SK-N-SH treated with all-trans-retinoic acid at 6 μM for 48 hours (cell line): ENCODE measurements around the gene KDM5A.
"Not testable (repeated sequence)": the region's sequence is repeated elsewhere in the genome, so short reads cannot be mapped to it uniquely, and the experiment has no call there.

ENCODE experiments used
- ATAC-seq: fragments of 200-7000 bp; cut with Tn5 transposase; 3 replicates; pipeline ENCODE4 v1.9.1; 2020; ENCODE audit warnings: mild to moderate bottlenecking, moderate library complexity
- ARNTL ChIP-seq: fragments of 450-650 bp; formaldehyde crosslinking; IDR thresholded peaks from 2 replicates; pipeline ENCODE4 v1.5.0; 2020; ENCODE audit warnings: low read depth, mild to moderate bottlenecking, moderate library complexity, borderline replicate concordance
- CSDC2 ChIP-seq: fragments of 250-450 bp; sonication (Bioruptor Pico); IDR thresholded peaks from 2 replicates; pipeline ENCODE4 v1.5.0; 2020; ENCODE audit warnings: mild to moderate bottlenecking, moderate library complexity
- ESRRG ChIP-seq: fragments of 250-450 bp; sonication (Bioruptor Pico); IDR thresholded peaks from 2 replicates; pipeline ENCODE4 v1.6.1; 2021; ENCODE audit warnings: mild to moderate bottlenecking
- GLIS3 ChIP-seq: fragments of 250-450 bp; sonication (Bioruptor Pico); IDR thresholded peaks from 2 replicates; pipeline ENCODE4 v1.5.0; 2020; ENCODE audit warnings: mild to moderate bottlenecking, moderate library complexity
- ISL1 ChIP-seq: fragments of 250-450 bp; sonication (Bioruptor Pico); IDR thresholded peaks from 2 replicates; pipeline ENCODE4 v2.1.2; 2022; ENCODE audit warnings: mild to moderate bottlenecking, moderate library complexity
- OSR1 ChIP-seq: fragments of 250-450 bp; sonication (Bioruptor Pico); IDR thresholded peaks from 2 replicates; pipeline ENCODE4 v1.8.0; 2022; ENCODE audit warnings: moderate library complexity, mild to moderate bottlenecking, inconsistent platforms
- PPARA ChIP-seq: fragments of 250-450 bp; sonication (Bioruptor Pico); IDR thresholded peaks from 2 replicates; pipeline ENCODE4 v1.5.0; 2020; ENCODE audit warnings: mild to moderate bottlenecking, borderline replicate concordance
- RARB ChIP-seq: fragments of 250-450 bp; sonication (Bioruptor Pico); IDR thresholded peaks from 2 replicates; pipeline ENCODE4 v1.8.0; 2021; ENCODE audit warnings: mild to moderate bottlenecking, moderate library complexity
- SNAI2 ChIP-seq: fragments of 250-450 bp; sonication (Bioruptor Pico); IDR thresholded peaks from 2 replicates; pipeline ENCODE4 v1.5.0; 2020; ENCODE audit warnings: mild to moderate bottlenecking, moderate library complexity
- TCF4 ChIP-seq: fragments of 250-450 bp; sonication (Bioruptor Pico); IDR thresholded peaks from 2 replicates; pipeline ENCODE4 v1.8.0; 2021; ENCODE audit warnings: mild to moderate bottlenecking, moderate library complexity, borderline replicate concordance
- TOX ChIP-seq: fragments of 250-450 bp; sonication (Bioruptor Pico); IDR thresholded peaks from 2 replicates; pipeline ENCODE4 v1.8.0; 2021; ENCODE audit warnings: mild to moderate bottlenecking, moderate library complexity, borderline replicate concordance
- ZFP3 ChIP-seq: fragments of 250-450 bp; sonication (Bioruptor Pico); IDR thresholded peaks from 2 replicates; pipeline ENCODE4 v1.5.0; 2020; ENCODE audit warnings: mild to moderate bottlenecking, moderate library complexity
- ZFP30 ChIP-seq: fragments of 450-650 bp; formaldehyde crosslinking; IDR thresholded peaks from 2 replicates; pipeline ENCODE4 v1.5.0; 2022; ENCODE audit warnings: mild to moderate bottlenecking, moderate library complexity
- ZNF565 ChIP-seq: fragments of 450-650 bp; formaldehyde crosslinking; conservative IDR thresholded peaks from 2 replicates; pipeline ENCODE4 v1.5.0; 2020; ENCODE audit warnings: low read depth, mild to moderate bottlenecking, moderate library complexity
- ZNF8 ChIP-seq: fragments of 450-650 bp; formaldehyde crosslinking; IDR thresholded peaks from 2 replicates; pipeline ENCODE4 v1.5.0; 2020; ENCODE audit warnings: mild to moderate bottlenecking, moderate library complexity
- TF ChIP-seq, protein P1 (sequence below): fragments of 250-450 bp; sonication (Bioruptor Pico); IDR thresholded peaks from 2 replicates; pipeline ENCODE4 v1.5.0; 2020; ENCODE audit warnings: mild to moderate bottlenecking, moderate library complexity
- TF ChIP-seq, protein P2 (sequence below): fragments of 250-450 bp; sonication (Bioruptor Pico); IDR thresholded peaks from 2 replicates; pipeline ENCODE4 v1.5.1; 2021; ENCODE audit warnings: mild to moderate bottlenecking, moderate library complexity
- TF ChIP-seq, protein P3 (sequence below): fragments of 250-450 bp; sonication (Bioruptor Pico); IDR thresholded peaks from 2 replicates; pipeline ENCODE4 v1.8.0; 2021; ENCODE audit warnings: low read depth, mild to moderate bottlenecking, moderate library complexity, borderline replicate concordance
- TF ChIP-seq, protein P4 (sequence below): fragments of 250-450 bp; sonication (Bioruptor Pico); IDR thresholded peaks from 2 replicates; pipeline ENCODE4 v1.8.0; 2020; ENCODE audit warnings: mild to moderate bottlenecking, moderate library complexity, borderline replicate concordance

KDM5A gene

DNA sequence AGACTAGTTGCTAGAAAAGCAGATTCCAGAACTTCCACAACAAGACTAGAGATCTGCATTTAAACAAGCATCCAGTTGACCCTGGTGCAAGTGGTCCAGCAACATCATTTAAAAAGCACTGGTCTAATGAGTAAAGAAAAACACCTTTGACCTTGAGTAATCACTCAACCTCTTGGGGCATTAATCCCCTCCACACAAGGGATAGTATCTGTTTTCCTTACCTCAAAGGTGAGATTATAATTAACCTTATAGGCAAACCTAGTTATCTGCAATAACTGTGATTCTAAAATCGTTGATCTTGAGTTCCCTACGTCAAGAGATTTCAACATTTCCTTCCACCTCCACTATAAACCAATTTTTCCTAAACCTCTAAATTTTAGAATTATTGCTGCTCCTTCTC, 1.1 kb downstream of the KDM5A start:
- TF ChIP-seq, protein P1, sequence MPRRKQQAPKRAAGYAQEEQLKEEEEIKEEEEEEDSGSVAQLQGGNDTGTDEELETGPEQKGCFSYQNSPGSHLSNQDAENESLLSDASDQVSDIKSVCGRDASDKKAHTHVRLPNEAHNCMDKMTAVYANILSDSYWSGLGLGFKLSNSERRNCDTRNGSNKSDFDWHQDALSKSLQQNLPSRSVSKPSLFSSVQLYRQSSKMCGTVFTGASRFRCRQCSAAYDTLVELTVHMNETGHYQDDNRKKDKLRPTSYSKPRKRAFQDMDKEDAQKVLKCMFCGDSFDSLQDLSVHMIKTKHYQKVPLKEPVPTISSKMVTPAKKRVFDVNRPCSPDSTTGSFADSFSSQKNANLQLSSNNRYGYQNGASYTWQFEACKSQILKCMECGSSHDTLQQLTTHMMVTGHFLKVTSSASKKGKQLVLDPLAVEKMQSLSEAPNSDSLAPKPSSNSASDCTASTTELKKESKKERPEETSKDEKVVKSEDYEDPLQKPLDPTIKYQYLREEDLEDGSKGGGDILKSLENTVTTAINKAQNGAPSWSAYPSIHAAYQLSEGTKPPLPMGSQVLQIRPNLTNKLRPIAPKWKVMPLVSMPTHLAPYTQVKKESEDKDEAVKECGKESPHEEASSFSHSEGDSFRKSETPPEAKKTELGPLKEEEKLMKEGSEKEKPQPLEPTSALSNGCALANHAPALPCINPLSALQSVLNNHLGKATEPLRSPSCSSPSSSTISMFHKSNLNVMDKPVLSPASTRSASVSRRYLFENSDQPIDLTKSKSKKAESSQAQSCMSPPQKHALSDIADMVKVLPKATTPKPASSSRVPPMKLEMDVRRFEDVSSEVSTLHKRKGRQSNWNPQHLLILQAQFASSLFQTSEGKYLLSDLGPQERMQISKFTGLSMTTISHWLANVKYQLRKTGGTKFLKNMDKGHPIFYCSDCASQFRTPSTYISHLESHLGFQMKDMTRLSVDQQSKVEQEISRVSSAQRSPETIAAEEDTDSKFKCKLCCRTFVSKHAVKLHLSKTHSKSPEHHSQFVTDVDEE (CRISPR knock-in tag) = no peak
- TF ChIP-seq, protein P2, sequence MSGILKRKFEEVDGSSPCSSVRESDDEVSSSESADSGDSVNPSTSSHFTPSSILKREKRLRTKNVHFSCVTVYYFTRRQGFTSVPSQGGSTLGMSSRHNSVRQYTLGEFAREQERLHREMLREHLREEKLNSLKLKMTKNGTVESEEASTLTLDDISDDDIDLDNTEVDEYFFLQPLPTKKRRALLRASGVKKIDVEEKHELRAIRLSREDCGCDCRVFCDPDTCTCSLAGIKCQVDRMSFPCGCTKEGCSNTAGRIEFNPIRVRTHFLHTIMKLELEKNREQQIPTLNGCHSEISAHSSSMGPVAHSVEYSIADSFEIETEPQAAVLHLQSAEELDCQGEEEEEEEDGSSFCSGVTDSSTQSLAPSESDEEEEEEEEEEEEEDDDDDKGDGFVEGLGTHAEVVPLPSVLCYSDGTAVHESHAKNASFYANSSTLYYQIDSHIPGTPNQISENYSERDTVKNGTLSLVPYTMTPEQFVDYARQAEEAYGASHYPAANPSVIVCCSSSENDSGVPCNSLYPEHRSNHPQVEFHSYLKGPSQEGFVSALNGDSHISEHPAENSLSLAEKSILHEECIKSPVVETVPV = no peak
- TF ChIP-seq TOX (no peak), ZNF8 (no peak), ISL1 (CRISPR knock-in tag) (no peak), TCF4 (CRISPR knock-in tag) (no peak), ARNTL (CRISPR knock-in tag) (no peak), SNAI2 (no peak), ZFP30 (no peak), CSDC2 (no peak), ESRRG (CRISPR knock-in tag) (no peak)
- no peak for ATAC-seq

DNA sequence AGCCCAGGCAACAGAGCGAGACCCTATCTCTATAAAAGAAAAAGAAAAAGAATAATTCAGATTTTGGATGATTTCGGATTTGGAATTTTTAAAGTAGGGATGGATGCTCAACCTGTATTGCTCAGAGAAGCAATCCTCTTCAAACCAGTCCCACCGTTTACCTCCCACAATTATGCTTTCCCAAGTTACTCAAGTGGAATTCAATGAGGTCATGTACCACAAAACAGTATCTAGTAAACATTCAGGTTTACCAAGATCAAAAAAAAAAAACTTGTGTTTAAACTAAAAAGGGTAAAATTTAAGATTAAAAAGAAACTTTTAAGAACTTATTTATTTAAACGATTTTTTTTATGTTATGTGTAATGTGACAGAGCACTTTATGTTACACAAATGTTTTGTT, 2.5 kb downstream of the KDM5A start:
- no peak for ATAC-seq
- TF ChIP-seq ARNTL (CRISPR knock-in tag) = no peak
- TF ChIP-seq PPARA (CRISPR knock-in tag) = no peak

DNA sequence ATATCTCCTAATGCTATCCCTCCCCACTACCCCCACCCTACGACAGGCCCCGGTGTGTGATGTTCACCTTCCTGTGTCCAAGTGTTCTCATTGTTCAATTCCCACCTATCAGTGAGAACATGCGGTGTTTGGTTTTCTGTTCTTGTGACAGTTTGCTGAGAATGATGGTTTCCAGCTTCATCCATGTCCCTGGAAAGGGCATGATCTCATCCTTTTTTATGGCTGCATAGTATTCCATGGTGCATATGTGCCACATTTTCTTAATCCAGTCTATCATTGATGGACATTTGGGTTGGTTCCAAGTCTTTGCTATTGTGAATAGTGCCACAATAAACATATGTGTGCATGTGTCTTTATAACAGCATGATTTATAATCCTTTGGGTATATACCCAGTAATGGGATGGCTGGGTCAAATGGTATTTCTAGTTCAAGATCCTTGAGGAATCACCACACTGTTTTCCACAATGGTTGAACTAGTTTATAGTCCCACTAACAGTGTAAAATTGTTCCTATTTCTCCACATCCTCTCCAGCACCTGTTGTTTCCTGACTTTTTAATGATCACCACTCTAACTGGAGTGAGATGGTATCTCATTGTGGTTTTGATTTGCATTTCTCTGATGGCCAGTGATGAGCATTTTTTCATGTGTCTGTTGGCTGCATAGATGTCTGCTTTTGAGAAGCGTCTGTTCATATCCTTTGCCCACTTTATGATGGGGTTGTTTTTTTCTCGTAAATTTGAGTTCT, 18.2 kb downstream of the KDM5A start:
- ATAC-seq = not testable (repeated sequence)

DNA sequence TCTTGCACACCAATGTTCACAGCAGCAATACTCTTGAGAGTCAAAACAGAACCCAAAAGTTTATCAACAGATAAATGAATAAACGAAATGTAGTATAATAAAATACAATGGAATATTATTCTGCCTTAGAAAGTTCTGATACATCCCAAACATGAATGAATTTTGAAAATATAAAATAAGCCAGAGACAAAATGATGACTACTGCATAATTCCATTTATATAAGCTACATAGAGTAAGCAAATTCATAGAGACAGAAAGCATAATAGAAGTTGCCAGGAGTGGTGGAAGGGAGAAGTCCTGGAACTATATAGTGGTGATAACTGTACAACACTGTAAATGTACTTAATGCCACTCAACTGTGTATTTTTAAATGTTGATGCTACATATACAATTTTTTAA, 21.1 kb downstream of the KDM5A start:
- ATAC-seq = no peak
- no peak for TF ChIP-seq TCF4 (CRISPR knock-in tag)
- TF ChIP-seq, protein P3, sequence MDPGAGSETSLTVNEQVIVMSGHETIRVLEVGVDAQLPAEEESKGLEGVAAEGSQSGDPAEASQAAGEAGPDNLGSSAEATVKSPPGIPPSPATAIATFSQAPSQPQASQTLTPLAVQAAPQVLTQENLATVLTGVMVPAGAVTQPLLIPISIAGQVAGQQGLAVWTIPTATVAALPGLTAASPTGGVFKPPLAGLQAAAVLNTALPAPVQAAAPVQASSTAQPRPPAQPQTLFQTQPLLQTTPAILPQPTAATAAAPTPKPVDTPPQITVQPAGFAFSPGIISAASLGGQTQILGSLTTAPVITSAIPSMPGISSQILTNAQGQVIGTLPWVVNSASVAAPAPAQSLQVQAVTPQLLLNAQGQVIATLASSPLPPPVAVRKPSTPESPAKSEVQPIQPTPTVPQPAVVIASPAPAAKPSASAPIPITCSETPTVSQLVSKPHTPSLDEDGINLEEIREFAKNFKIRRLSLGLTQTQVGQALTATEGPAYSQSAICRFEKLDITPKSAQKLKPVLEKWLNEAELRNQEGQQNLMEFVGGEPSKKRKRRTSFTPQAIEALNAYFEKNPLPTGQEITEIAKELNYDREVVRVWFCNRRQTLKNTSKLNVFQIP (CRISPR knock-in tag) = no peak
- no peak for TF ChIP-seq RARB (CRISPR knock-in tag)
- TF ChIP-seq, all 23 proteins: peak for 0

DNA sequence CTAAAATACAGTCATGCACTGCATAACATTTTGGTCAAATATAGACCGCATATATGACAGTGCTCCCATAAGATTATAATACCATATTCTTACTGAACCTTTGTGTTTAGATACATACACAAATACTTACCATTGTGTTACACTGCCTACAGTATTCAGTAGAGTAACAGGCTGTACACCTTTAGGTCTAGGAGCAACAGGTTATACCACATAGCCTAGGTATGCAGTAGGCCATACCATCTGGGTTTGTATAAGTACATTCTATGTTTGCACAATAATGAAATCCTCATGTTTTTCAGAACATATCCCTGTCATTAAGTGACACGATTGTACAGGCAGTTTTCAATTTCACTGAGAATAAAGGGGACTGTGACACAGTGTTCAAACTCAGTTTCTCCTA, 22.3 kb downstream of the KDM5A start:
- no peak for ATAC-seq
- TF ChIP-seq ZFP3 (no peak), RARB (CRISPR knock-in tag) (no peak), ZNF565 (CRISPR knock-in tag) (no peak), PPARA (CRISPR knock-in tag) (no peak), OSR1 (CRISPR knock-in tag) (no peak), ARNTL (CRISPR knock-in tag) (no peak), SNAI2 (no peak), CSDC2 (no peak), ISL1 (CRISPR knock-in tag) (no peak), ESRRG (CRISPR knock-in tag) (no peak), GLIS3 (CRISPR knock-in tag) (no peak)
- TF ChIP-seq, protein P1 (CRISPR knock-in tag) = no peak
- TF ChIP-seq, protein P2 = no peak
- TF ChIP-seq, protein P3 (CRISPR knock-in tag) = no peak
- TF ChIP-seq, protein P4, sequence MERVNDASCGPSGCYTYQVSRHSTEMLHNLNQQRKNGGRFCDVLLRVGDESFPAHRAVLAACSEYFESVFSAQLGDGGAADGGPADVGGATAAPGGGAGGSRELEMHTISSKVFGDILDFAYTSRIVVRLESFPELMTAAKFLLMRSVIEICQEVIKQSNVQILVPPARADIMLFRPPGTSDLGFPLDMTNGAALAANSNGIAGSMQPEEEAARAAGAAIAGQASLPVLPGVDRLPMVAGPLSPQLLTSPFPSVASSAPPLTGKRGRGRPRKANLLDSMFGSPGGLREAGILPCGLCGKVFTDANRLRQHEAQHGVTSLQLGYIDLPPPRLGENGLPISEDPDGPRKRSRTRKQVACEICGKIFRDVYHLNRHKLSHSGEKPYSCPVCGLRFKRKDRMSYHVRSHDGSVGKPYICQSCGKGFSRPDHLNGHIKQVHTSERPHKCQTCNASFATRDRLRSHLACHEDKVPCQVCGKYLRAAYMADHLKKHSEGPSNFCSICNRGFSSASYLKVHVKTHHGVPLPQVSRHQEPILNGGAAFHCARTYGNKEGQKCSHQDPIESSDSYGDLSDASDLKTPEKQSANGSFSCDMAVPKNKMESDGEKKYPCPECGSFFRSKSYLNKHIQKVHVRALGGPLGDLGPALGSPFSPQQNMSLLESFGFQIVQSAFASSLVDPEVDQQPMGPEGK (CRISPR knock-in tag) = no peak
